ENCODE data around the gene INSR. TPM values are rescaled to one million over a fixed set of nuclear protein-coding genes. Genes with fewer than 3 reads are reported as not detected.

INSR gene
- total RNA-seq, 1 donor from 2014 or later, result 14.1 TPM

DNA sequence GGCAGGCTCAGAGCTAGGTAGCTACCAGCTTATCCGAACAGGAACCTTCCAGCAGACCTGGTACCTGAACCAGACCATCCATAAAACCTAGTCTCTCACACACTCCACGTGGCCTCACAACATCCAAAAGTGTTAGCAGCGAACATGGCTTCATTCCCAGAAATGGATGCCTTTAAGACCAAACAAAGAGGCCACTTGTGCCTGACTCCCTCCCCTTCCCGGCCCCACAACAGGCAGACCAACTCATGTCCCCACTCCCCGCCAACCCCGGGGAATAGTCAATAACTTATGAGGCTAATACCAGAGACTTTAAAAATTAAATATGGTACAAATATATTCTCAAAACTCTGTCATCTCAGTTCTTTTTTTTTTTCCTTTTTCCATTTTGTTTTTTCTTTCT, 178.5 kb downstream of the INSR start:
- no peak for DNase-seq (ENCODE audit: low read depth, low spot score)
- no peak overlapping the region for H3K27ac Mint-ChIP-seq (ENCODE audit: unreplicated experiment)
- H3K27me3 Mint-ChIP-seq (ENCODE audit: low read depth), result no peaks in the 10 kb centered on the region
- H3K4me1 Mint-ChIP-seq, result no peaks in the 10 kb centered on the region
- H3K4me3 Mint-ChIP-seq, result no peak overlapping the region
- peaks cover 10% of the 10 kb centered on the region for H3K36me3 Mint-ChIP-seq (ENCODE audit: low read depth)
- TF ChIP-seq, protein P1, sequence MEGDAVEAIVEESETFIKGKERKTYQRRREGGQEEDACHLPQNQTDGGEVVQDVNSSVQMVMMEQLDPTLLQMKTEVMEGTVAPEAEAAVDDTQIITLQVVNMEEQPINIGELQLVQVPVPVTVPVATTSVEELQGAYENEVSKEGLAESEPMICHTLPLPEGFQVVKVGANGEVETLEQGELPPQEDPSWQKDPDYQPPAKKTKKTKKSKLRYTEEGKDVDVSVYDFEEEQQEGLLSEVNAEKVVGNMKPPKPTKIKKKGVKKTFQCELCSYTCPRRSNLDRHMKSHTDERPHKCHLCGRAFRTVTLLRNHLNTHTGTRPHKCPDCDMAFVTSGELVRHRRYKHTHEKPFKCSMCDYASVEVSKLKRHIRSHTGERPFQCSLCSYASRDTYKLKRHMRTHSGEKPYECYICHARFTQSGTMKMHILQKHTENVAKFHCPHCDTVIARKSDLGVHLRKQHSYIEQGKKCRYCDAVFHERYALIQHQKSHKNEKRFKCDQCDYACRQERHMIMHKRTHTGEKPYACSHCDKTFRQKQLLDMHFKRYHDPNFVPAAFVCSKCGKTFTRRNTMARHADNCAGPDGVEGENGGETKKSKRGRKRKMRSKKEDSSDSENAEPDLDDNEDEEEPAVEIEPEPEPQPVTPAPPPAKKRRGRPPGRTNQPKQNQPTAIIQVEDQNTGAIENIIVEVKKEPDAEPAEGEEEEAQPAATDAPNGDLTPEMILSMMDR (conservative IDR thresholded peaks at IDR 0.05), result no peak
- H3K9me3 Mint-ChIP-seq, result no peaks in the 10 kb centered on the region

DNA sequence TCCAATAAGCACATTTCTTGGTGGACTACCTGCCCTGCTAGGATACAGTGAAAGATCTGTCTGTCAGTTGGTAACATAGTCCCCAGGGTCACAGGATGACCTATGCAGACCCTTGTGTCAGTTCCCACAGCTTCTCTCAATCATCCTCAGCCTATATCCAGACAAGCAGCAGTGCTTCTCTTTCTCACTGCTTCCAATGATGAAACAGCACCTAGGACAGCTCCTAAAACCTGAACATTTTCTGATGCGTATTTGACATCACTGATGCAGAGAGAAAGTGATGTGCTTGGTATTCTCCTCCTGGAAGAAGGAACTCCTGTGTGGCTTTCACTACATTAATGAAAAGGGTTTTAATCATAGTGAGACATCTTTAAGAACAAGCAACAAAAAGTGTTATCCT, 181.0 kb downstream of the INSR start:
- Mint-ChIP-seq H3K4me1 (no peaks in the 10 kb centered on the region), H3K36me3 (ENCODE audit: low read depth) (no peaks in the 10 kb centered on the region), H3K27me3 (ENCODE audit: low read depth) (no peaks in the 10 kb centered on the region), H3K9me3 (no peaks in the 10 kb centered on the region), H3K4me3 (no peak overlapping the region), H3K27ac (ENCODE audit: unreplicated experiment) (no peak overlapping the region)
- no peak for DNase-seq (ENCODE audit: low read depth, low spot score)
- TF ChIP-seq, protein P1 (conservative IDR thresholded peaks at IDR 0.05), result no peak

DNA sequence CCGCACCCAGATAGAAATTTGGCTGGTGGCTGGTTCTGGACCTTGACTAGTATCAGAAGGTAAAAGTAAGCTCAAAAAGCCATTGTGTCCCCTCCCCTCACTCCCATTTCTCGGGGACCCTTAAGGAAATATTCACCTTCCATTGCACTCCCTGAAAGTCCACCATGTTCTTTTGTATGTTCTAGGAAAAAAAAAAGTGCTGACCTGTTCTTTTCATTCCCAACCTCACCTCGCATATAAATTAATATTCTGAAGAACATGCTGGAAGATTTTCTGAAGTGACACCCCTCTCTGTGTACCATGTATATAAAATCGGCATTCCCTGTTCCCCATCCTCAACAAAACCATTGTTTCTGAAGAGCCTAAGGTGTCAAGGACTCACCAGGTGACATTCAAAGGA, 181.5 kb downstream of the INSR start:
- no peaks in the 10 kb centered on the region for H3K27me3 Mint-ChIP-seq (ENCODE audit: low read depth)
- no peaks in the 10 kb centered on the region for H3K36me3 Mint-ChIP-seq (ENCODE audit: low read depth)
- H3K4me1 Mint-ChIP-seq, result no peaks in the 10 kb centered on the region
- TF ChIP-seq, protein P1 (conservative IDR thresholded peaks at IDR 0.05), result no peak
- no peak overlapping the region for H3K4me3 Mint-ChIP-seq
- no peak overlapping the region for H3K27ac Mint-ChIP-seq (ENCODE audit: unreplicated experiment)
- H3K9me3 Mint-ChIP-seq, result no peaks in the 10 kb centered on the region
- DNase-seq (ENCODE audit: low read depth, low spot score), result no peak

DNA sequence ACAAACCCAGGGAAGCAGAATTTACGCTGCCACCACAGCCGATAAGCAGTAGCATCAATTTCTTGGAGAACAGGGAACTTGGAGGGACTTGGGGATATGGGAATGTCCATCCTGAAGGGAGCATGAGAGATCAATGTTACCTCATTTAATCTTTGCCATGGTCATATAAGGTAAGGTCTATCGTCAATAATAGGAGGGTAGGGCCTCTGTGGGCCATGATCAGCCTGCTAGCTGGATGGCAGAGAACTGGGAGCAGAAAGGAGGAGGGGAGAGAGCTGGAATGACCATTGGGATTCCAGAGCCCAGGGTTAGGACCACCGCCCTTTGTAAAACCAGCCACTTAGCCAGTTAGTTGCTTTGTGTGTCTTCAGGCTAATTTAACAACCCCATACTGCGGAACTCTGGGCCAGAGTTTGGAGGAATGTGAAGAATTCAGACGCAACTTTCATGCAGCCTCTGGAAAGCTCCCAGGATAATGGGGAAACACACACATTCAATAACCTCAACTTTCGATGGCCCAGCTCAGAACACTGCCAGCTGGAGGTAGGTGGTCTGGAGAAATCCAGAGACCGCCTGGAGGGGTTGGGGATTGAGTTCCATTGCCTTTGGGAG, 184.4 kb downstream of the INSR start:
- Mint-ChIP-seq H3K4me3 (no peak overlapping the region), H3K36me3 (ENCODE audit: low read depth) (no peaks in the 10 kb centered on the region)
- no peak for DNase-seq (ENCODE audit: low read depth, low spot score)

DNA sequence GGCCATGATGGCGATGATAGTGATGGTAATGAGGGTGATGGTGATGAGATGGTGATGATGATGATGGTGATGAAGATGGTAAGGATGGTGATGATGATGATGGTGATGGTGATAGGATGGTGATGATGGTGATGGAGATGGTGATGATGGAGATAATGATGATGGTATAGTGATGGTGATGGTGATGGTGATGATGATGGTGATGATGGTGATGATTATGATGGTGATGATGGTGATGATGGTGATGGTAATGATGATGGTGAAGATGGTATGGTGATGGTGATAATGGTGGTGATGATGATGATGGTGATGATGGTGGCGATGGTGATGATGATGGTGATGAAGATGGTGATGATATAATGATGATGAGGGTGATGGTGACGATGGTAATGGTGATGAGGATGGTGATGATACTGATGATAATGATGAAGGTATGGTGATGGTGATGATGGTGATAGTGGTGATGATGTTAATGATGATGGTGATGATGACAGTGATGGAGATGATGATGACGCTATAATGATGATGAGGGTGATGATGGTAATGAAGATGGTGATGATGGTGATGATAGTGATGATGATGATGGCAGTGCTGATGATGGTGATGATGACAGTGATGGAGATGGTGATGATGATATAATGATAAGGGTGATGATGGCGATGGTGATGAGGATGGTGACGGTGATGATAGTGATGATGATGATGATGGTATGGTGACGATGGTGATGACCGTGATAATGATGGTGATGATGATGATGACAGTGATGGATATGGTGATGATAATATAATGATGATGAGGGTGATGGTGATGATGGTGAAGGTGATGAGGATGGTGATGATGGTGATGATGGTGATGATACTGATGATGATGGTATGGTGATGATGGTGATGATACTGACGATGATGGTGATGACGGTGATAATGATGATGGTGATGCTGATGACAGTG, 187.2 kb downstream of the INSR start:
- Mint-ChIP-seq H3K27me3 (ENCODE audit: low read depth) (peaks cover 4% of the 10 kb centered on the region), H3K9me3 (no peaks in the 10 kb centered on the region), H3K4me3 (no peak overlapping the region), H3K36me3 (ENCODE audit: low read depth) (no peaks in the 10 kb centered on the region), H3K27ac (ENCODE audit: unreplicated experiment) (no peak overlapping the region), H3K4me1 (peaks cover 5% of the 10 kb centered on the region)
- TF ChIP-seq, protein P1 (conservative IDR thresholded peaks at IDR 0.05), result no peak
- no peak for DNase-seq (ENCODE audit: low read depth, low spot score)

More for the DNA sequence above, 184.4 kb downstream of the INSR start:
- Mint-ChIP-seq H3K9me3 (no peaks in the 10 kb centered on the region), H3K27ac (ENCODE audit: unreplicated experiment) (no peak overlapping the region), H3K4me1 (no peaks in the 10 kb centered on the region), H3K27me3 (ENCODE audit: low read depth) (no peaks in the 10 kb centered on the region)
- TF ChIP-seq, protein P1 (conservative IDR thresholded peaks at IDR 0.05), result no peak
